HG03460 (cell line): ENCODE data around the gene S100A6.
"Not testable (repeated sequence)": the region's sequence is repeated elsewhere in the genome, so short reads cannot be mapped to it uniquely, and the experiment has no call there.

Experiments
- ATAC-seq: cut with Tn5 transposase; IDR thresholded peaks from one replicate; pipeline ENCODE4 v1.9.1; 2021; ENCODE audit not compliant: unreplicated experiment

S100A6 gene

DNA sequence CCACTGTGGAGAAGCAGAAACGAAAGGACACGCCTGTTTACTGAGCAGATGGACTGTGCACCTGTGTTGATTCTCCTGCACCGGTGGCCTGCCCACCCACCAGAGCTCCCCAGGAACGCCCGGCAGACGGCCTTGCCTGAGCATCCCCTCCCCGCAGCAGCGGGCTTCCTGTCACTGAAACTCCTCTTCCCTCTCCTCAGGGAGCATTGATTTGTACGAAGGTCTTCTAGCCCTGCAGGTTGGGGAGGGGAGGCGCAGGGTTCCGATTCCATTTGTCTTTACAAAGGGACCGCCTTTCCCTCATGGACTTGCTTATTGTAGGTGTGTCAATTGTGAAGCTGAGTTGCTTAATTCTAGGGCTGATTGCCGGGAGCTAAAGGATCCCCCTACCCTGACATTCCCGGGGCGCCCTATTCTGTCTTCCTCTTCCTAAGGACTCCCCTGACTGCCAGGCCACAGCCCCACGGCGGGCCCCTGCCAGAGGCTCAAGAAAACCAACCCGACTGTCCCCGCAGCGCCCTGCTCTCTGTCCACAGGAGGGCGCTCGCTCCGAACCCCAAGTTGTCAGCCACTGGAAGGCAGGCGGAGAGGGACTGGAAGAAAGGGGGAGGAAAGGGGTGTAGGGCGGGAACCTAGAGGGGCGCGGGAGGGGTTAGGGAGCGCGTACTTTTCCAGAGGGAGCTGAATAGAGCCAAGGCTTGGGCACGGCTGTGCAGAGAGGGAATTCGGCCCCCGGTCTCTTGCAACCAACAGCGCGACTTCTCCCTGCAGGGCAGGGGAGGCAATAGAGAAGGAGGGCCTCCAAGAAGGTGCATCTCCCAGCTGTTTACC is 2.8 kb downstream of the S100A6 start:
- ATAC-seq, result no peak

GRCh38 chr1:153532181-153532580 is 3.6 kb downstream of the S100A6 start:
- ATAC-seq, result no peak

- ATAC-seq, result no peak
Measured at GRCh38 chr1:153531638-153532037, 4.2 kb downstream of the S100A6 start.

GRCh38 chr1:153527683-153528040 is 8.1 kb downstream of the S100A6 start:
- no peak for ATAC-seq

GRCh38 chr1:153527023-153527682 is 8.6 kb downstream of the S100A6 start:
- ATAC-seq, result no peak

- no peak for ATAC-seq
Measured at GRCh38 chr1:153526132-153526543, 9.7 kb downstream of the S100A6 start.

DNA sequence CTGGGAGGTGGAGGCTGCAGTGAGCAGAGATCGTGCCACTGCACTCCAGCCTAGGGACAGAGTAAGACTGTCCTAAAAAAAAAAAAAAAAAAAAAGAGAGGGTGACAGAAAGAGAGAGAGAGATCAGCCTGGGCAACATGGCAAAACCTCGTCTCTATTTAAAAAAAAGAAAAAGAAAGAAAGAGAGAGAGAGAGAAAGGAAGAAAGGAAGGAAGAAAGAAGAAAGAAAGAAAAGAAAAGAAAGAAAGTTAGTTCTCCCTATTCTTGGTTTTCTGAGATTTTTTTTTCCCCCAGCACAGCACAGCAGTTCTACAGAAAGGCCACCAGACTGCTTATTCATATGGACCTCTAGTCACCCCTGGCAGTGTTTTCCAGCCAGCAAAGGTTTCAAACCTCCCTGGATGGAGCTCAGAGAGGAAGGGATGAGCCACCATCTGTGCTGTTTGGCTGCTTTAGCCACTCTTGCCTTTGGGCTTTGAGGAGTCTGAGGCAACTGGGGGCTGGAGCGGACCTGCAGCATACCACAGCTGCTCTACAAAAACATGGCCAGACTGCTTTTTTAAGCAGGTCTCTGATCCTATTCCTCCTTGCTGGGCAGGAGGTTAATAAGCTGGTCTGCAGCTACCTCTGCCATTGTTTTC is 10.6 kb downstream of the S100A6 start:
- ATAC-seq, result no peak

- not testable (repeated sequence) for ATAC-seq
Measured at GRCh38 chr1:153522353-153523048, 13.3 kb downstream of the S100A6 start.

- not testable (repeated sequence) for ATAC-seq
Measured at GRCh38 chr1:153521808-153522207, 14.0 kb downstream of the S100A6 start.

DNA sequence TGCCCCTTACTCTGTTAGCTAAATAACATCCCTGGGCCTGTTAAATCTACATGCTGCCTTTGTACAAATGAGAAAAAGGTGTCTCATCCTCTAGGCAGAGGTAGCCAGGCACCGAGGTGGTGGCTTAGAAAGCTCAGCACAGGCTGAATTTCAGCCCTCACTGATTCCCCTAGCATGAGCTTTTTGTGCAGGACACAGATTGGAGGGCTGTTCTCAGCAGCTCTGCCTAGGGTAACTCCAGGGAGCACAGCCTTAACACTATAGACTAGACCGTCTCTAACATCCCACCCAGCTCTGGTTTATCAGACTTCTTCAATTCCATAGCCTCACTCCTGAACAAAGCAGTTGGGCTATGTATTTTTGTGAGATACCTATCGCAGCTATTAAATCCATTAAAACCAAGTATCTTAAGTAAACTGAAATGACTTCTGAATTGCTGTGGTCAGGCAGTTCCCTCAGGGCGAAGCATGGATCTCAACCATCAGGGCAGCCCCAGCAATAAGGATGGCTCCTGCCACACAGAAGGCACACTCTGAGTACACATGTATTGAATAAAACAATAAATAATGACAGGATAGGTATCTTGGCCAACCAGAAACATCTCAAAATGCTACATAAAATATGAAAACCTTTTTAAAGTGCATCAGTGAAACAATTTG is 14.8 kb downstream of the S100A6 start:
- no peak for ATAC-seq

DNA sequence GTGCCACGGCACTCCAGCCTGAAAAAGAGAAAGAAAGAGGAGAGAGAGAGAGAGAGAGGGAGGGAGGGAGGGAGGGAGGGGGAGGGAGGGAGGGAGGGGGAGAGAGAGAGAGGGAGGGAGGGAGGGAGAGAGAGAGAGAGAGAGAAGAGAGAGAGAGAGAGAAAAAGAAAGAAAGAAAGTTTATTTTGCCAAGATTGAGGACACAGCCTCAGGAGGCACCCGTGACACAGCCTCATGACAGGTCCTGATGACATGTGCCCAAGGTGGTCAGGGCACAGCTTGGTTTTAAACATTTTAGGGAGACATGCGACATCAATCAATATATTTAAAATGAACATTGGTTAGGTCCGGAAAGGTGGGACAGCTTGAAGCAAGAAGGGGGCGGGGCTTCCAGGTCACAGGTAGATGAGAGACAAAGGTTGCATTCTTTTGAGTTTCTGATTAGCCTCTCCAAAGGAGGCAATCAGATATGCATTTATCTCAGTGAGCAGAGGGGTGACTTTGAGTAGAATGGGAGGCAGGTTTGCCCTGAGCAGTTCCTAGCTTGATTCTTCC is 15.6 kb downstream of the S100A6 start:
- not testable (repeated sequence) for ATAC-seq

DNA sequence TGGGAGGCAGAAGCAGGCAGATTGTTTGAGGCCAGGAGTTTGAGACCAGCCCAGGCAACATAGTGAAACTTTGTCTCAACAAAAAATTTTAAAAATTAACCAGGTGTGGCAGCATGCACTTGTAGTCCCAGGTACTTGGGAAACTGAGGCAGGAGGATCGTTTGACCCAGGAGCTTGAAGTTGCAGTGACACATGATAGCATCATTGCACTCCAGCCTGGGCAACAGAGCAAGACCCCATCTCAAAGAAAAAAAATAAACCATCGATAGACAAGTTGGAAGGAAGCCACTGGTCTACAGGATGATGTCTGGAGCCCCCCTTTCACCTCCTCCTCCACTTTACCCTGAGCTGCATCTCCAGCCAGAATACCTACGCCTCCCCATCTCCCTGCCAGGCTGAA is 16.5 kb downstream of the S100A6 start:
- no peak for ATAC-seq

- no peak for ATAC-seq
Measured at GRCh38 chr1:153515504-153516394, 20.0 kb downstream of the S100A6 start.

DNA sequence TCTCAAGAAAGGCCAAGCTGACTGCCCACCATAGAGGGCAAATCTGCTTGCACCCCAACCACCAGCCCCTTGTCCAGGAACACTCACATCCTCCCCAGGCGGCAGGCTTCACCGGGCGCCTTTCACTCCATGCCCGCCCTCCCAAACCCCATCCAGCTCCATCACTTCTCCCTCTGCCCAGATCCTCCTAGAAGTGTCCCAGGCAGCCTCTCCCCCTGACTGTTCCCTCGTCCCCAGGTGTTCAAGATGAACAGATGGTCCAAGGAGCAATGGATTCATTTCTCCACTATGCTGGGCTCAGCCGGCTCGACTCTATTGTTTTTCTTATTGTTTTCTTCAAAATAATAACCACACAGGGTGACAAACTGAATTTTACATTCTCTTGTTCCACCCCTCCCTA is 22.1 kb downstream of the S100A6 start:
- no peak for ATAC-seq

DNA sequence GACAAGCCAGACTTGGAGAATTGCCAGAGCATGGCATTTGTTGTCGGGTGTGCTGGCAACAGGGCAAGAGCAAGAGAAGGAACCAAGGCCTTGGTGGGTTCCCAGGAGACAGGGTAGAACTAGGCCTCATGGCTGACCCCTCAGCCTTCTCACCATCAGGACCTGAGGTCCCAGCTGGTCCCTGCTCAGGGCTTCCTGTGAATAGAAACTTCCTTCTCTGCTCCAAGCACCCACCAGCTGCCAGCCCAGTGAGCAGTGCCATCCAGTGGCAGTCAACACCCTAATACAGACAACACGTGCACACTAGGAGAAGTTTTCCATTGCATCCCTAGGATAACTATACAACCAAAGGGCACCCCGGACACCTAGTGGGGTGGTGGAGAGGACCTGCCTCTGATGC is 22.8 kb downstream of the S100A6 start:
- ATAC-seq, result no peak

- no peak for ATAC-seq
Measured at GRCh38 chr1:153510984-153511410, 24.8 kb downstream of the S100A6 start.

DNA sequence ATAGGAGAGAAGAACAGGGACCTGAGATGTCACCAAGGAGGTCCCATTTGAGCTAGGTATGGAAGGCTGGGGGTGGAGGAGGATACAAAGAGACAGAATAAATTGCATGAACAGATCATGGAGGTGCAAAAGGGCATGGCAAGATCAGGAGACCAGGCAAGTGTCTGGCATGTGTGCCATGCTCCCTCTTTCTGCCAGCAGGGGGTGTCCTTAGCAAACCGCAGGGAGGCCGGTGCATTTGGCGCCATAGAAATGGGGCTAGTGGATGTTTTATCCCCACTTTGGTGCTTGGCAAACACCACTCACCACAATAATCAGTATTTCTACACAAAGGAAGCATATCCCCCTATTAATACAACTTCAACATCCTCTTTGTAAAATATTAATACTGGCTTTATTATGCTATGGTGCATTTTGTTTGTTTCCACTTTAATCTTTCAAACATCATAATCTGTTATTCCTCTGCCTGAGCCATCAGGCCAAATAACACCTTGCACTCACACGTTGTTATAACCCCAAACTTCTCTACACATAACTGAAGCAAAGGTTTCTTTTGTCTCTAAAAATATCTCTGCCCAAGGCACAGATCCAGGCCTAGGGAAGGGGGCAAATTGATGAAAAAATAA is 25.9 kb downstream of the S100A6 start:
- ATAC-seq, result no peak

- no peak for ATAC-seq
Measured at GRCh38 chr1:153509036-153509435, 26.8 kb downstream of the S100A6 start.

- no peak for ATAC-seq
Measured at GRCh38 chr1:153507926-153508583, 27.7 kb downstream of the S100A6 start.
